Gastrocnemius medialis (tissue), 4 donors: ENCODE data around the gene GRIN2A. TPM values are rescaled to one million over a fixed set of nuclear protein-coding genes. Genes with fewer than 3 reads are reported as not detected.

Source experiments
- ATAC-seq, 2 donors: fragments of 150-250 bp; one replicate each; pipeline ENCODE4 v1.9.1; 2016
- DNase-seq, 2 donors: peaks; one replicate each; pipeline ENCODE4 v3.0.0-alpha.2; 2019
- H3K27ac ChIP-seq, 4 donors: fragments of 200-600 bp; sonication (generic); 1 replicate in 1 of 4; 2 replicates in 3 of 4; pipeline ENCODE4 v1.5.1; 2016 to 2018; ENCODE audit warnings: mild to moderate bottlenecking in 2 of 4, moderate library complexity in 1 of 4
- H3K27me3 ChIP-seq, 3 donors: fragments of 200-600 bp; sonication (generic) in 2 of 3; 1 replicate in 1 of 3; 2 replicates in 2 of 3; pipeline versions ENCODE4 v1.5.1 to v1.6.0; 2016 to 2019; ENCODE audit warnings: mild to moderate bottlenecking in 1 of 3, moderate library complexity in 1 of 3
- H3K36me3 ChIP-seq, 2 donors: fragments of 200-600 bp; sonication (generic) in 1 of 2; one replicate each; pipeline ENCODE4 v1.5.1; 2017 to 2018
- H3K4me1 ChIP-seq, 2 donors: fragments of 200-600 bp; sonication (generic) in 1 of 2; one replicate each; pipeline ENCODE4 v1.5.1; 2016 to 2017; ENCODE audit warnings: mild to moderate bottlenecking in 2 of 2
- H3K4me3 ChIP-seq, 4 donors: fragments of 200-600 bp; sonication (generic) in 3 of 4; 1 replicate in 1 of 4; 2 replicates in 3 of 4; pipeline ENCODE4 v1.5.1; 2016 to 2019; ENCODE audit warnings: mild to moderate bottlenecking in 2 of 4
- H3K9me3 ChIP-seq, 3 donors: fragments of 200-600 bp; sonication (generic) in 2 of 3; 1 replicate in 1 of 3; 2 replicates in 2 of 3; pipeline ENCODE4 v1.5.1; 2016 to 2019
- CTCF ChIP-seq, 5 experiments: fragments of 450-650 bp in 3 of 5; fragments of 200-600 bp in 2 of 5; sonication (generic) in 2 of 5; IDR thresholded peaks in 4 of 5; conservative IDR thresholded peaks in 1 of 5; 1 replicate in 4 of 5; 2 replicates in 1 of 5; pipeline ENCODE4 v1.5.1; 2016 to 2019; ENCODE audit warnings: antibody characterized with exemption in 5 of 5, mild to moderate bottlenecking in 3 of 5, moderate library complexity in 3 of 5
- POLR2A ChIP-seq, 2 donors: fragments of 450-650 bp; IDR thresholded peaks; one replicate each; pipeline ENCODE4 v1.6.1; 2017; ENCODE audit warnings: antibody characterized with exemption in 2 of 2, mild to moderate bottlenecking in 2 of 2, moderate library complexity in 2 of 2
- in situ Hi-C, 4 donors: fragments of 200-750 bp; cut with MboI; loops; one replicate each; pipeline versions ENCODE4 v1.15.0 to v1.8.0; 2017; ENCODE audit warnings: low sequenced_read_pairs in 4 of 4
- intact Hi-C: fragments of 100-400 bp; cut with DNase I; formaldehyde crosslinking; loops from one replicate; pipeline ENCODE4 v1.15.1; 2023; ENCODE audit warnings: low total_unique reads
- total RNA-seq, 4 donors: library from RNA; depleted of rRNA; stranded (reverse); fragments of >200 nt; gene quantifications; one replicate each; pipeline versions ENCODE4 v1.1.0 to v1.2.3, GENCODE V29; 2016

The GRIN2A gene
- total RNA-seq, 4 donors from 2014 or later: 0.13 to 0.87 TPM; not detected in 2

- no peaks in the 10 kb centered on the region for H3K9me3 ChIP-seq
- intact Hi-C loops: no loop called here
- H3K27me3 ChIP-seq: no peaks in the 10 kb centered on the region
- no peak for TF ChIP-seq POLR2A (IDR thresholded peaks at IDR 0.05)
- no peak for TF ChIP-seq CTCF (IDR thresholded peaks at IDR 0.05 in 4 of 5, conservative IDR thresholded peaks at IDR 0.05 in 1 of 5)
- in situ Hi-C loops: no loop called here
- no peaks in the 10 kb centered on the region for H3K36me3 ChIP-seq
- DNase-seq (no peak), ATAC-seq (no peak)
- H3K4me1 ChIP-seq: no peaks in the 10 kb centered on the region
- no peak overlapping the region for H3K4me3 ChIP-seq
- H3K27ac ChIP-seq: no peak overlapping the region
Observed at GRCh38 chr16:9738690-9739089, 443.5 kb downstream of the GRIN2A start.

- Histone ChIP-seq H3K27ac (no peak overlapping the region), H3K9me3 (no peaks in the 10 kb centered on the region), H3K36me3 (no peaks in the 10 kb centered on the region), H3K4me3 (no peak overlapping the region), H3K4me1 (no peaks in the 10 kb centered on the region), H3K27me3 (peaks cover 0 to 3% (median 0%) of the 10 kb centered on the region in 3 donors)
- TF ChIP-seq POLR2A (IDR thresholded peaks at IDR 0.05) (no peak), CTCF (IDR thresholded peaks at IDR 0.05 in 4 of 5, conservative IDR thresholded peaks at IDR 0.05 in 1 of 5) (no peak)
- in situ Hi-C loops (no loop called here), intact Hi-C loops (no loop called here)
- ATAC-seq (no peak), DNase-seq (no peak)
Observed at GRCh38 chr16:9736547-9736946, 445.7 kb downstream of the GRIN2A start.

- no peaks in the 10 kb centered on the region for H3K9me3 ChIP-seq
- ATAC-seq: no peak
- H3K27ac ChIP-seq: no peak overlapping the region
- no peak overlapping the region for H3K4me3 ChIP-seq
- TF ChIP-seq CTCF (IDR thresholded peaks at IDR 0.05 in 4 of 5, conservative IDR thresholded peaks at IDR 0.05 in 1 of 5) (no peak), POLR2A (IDR thresholded peaks at IDR 0.05) (no peak)
- no peak for DNase-seq
- intact Hi-C loops (no loop called here), in situ Hi-C loops (no loop called here)
- no peaks in the 10 kb centered on the region for H3K4me1 ChIP-seq
- no peaks in the 10 kb centered on the region for H3K27me3 ChIP-seq
- no peaks in the 10 kb centered on the region for H3K36me3 ChIP-seq
Observed at GRCh38 chr16:9723136-9723535, 459.1 kb downstream of the GRIN2A start.

- ATAC-seq (no peak), DNase-seq (no peak)
- in situ Hi-C loops (no loop called here), intact Hi-C loops (no loop called here)
- no peaks in the 10 kb centered on the region for H3K36me3 ChIP-seq
- TF ChIP-seq CTCF (IDR thresholded peaks at IDR 0.05 in 4 of 5, conservative IDR thresholded peaks at IDR 0.05 in 1 of 5): no peak
- TF ChIP-seq POLR2A (IDR thresholded peaks at IDR 0.05): no peak
- H3K4me1 ChIP-seq: no peaks in the 10 kb centered on the region
- H3K9me3 ChIP-seq: no peaks in the 10 kb centered on the region
- H3K4me3 ChIP-seq: no peak overlapping the region
- H3K27me3 ChIP-seq: no peaks in the 10 kb centered on the region
- no peak overlapping the region for H3K27ac ChIP-seq
Observed at GRCh38 chr16:9713907-9714306, 468.3 kb downstream of the GRIN2A start.

GRCh38 chr16:9713156-9713555, 469.1 kb downstream of the GRIN2A start:
- DNase-seq (no peak), ATAC-seq (no peak)
- H3K9me3 ChIP-seq: no peaks in the 10 kb centered on the region
- H3K4me1 ChIP-seq: no peaks in the 10 kb centered on the region
- in situ Hi-C loops (no loop called here), intact Hi-C loops (no loop called here)
- H3K27ac ChIP-seq: no peak overlapping the region
- H3K27me3 ChIP-seq: no peaks in the 10 kb centered on the region
- no peak for TF ChIP-seq POLR2A (IDR thresholded peaks at IDR 0.05)
- TF ChIP-seq CTCF (IDR thresholded peaks at IDR 0.05 in 4 of 5, conservative IDR thresholded peaks at IDR 0.05 in 1 of 5): no peak
- H3K4me3 ChIP-seq: no peak overlapping the region
- H3K36me3 ChIP-seq: no peaks in the 10 kb centered on the region
